Neuronal stem cell (in vitro differentiated cells): Measurements from ENCODE around the gene SSB.

Source experiments
- DNase-seq: peaks from one replicate; pipeline ENCODE4 v3.0.0-alpha.2; 2013; ENCODE audit warnings: low spot score
- H2AFZ ChIP-seq: one replicate; pipeline ENCODE4 v1.6.1; 2013; ENCODE audit warnings: mild to moderate bottlenecking, low read length, inconsistent platforms
- H2AK5ac ChIP-seq: 2 replicates; pipeline ENCODE4 v1.6.1; 2013; ENCODE audit warnings: low read depth, mild to moderate bottlenecking, inconsistent platforms, low read length, moderate library complexity, mixed read lengths
- H2BK120ac ChIP-seq: 2 replicates; pipeline ENCODE4 v1.6.1; 2013; ENCODE audit warnings: low read depth, mild to moderate bottlenecking, inconsistent platforms, low read length, moderate library complexity, mixed read lengths
- H2BK12ac ChIP-seq: one replicate; pipeline ENCODE4 v1.6.1; 2013; ENCODE audit warnings: low read length, inconsistent platforms
- H2BK15ac ChIP-seq: 2 replicates; pipeline ENCODE4 v1.6.1; 2013; ENCODE audit warnings: mild to moderate bottlenecking, low read length, inconsistent platforms, mixed read lengths
- H2BK5ac ChIP-seq: one replicate; pipeline ENCODE4 v1.6.1; 2013; ENCODE audit warnings: inconsistent platforms, mild to moderate bottlenecking, low read length, moderate library complexity
- H3K14ac ChIP-seq: one replicate; pipeline ENCODE4 v1.6.1; 2013; ENCODE audit warnings: low read length, inconsistent platforms
- H3K18ac ChIP-seq: 2 replicates; pipeline ENCODE4 v1.6.1; 2013; ENCODE audit warnings: low read length, inconsistent platforms
- H3K23ac ChIP-seq: 2 replicates; pipeline ENCODE4 v1.6.1; 2013; ENCODE audit warnings: low read depth, mild to moderate bottlenecking, mixed read lengths, low read length, inconsistent platforms; ENCODE audit not compliant: poor library complexity
- H3K27ac ChIP-seq: replicated peaks from 3 replicates; pipeline ENCODE4 v1.5.1; 2013; ENCODE audit warnings: low read length, inconsistent platforms
- H3K27me3 ChIP-seq, 3 experiments: 2 replicates each; pipeline ENCODE4 v1.6.1; 2013; ENCODE audit warnings: low read length in 3 of 3, mild to moderate bottlenecking in 2 of 3, inconsistent platforms in 1 of 3, low read depth in 1 of 3, mixed read lengths in 1 of 3, moderate library complexity in 1 of 3; ENCODE audit not compliant: control insufficient read depth in 3 of 3, insufficient read depth in 3 of 3
- H3K36me3 ChIP-seq, 2 donors: replicated peaks in 1 of 2; 2 replicates each; pipeline ENCODE4 v1.6.1; 2013; ENCODE audit warnings: low read length in 2 of 2; ENCODE audit not compliant: control insufficient read depth in 2 of 2, insufficient read depth in 2 of 2
- H3K4ac ChIP-seq: 2 replicates; pipeline ENCODE4 v1.6.1; 2013; ENCODE audit warnings: inconsistent platforms, mild to moderate bottlenecking, low read length, moderate library complexity
- H3K4me1 ChIP-seq, 2 donors: 1 replicate in 1 of 2; 2 replicates in 1 of 2; pipeline ENCODE4 v1.6.1; 2013; ENCODE audit warnings: low read length in 2 of 2, low read depth in 1 of 2; ENCODE audit not compliant: control insufficient read depth in 2 of 2, insufficient read depth in 1 of 2
- H3K4me2 ChIP-seq: one replicate; pipeline ENCODE4 v1.6.1; 2013; ENCODE audit warnings: mild to moderate bottlenecking, low read length, inconsistent platforms; ENCODE audit not compliant: insufficient read depth, poor library complexity, severe bottlenecking
- H3K4me3 ChIP-seq, 2 donors: 2 replicates each; pipeline ENCODE4 v1.5.1; 2013; ENCODE audit warnings: low read length in 2 of 2, mild to moderate bottlenecking in 2 of 2, inconsistent platforms in 1 of 2, moderate library complexity in 1 of 2
- H3K79me1 ChIP-seq: one replicate; pipeline ENCODE4 v1.6.1; 2013; ENCODE audit warnings: low read depth, mild to moderate bottlenecking, inconsistent platforms, low read length, moderate library complexity
- H3K9ac ChIP-seq: one replicate; pipeline ENCODE4 v1.6.1; 2013; ENCODE audit warnings: mild to moderate bottlenecking, low read depth, low read length, inconsistent platforms; ENCODE audit not compliant: poor library complexity
- H3K9me3 ChIP-seq, 2 donors: replicated peaks in 1 of 2; 2 replicates each; pipeline versions ENCODE3 to v1.6.1; 2013; ENCODE audit warnings: low read length in 2 of 2, mild to moderate bottlenecking in 2 of 2, inconsistent platforms in 1 of 2, low read depth in 1 of 2, mixed read lengths in 1 of 2, moderate library complexity in 1 of 2; ENCODE audit not compliant: control insufficient read depth in 2 of 2, insufficient read depth in 1 of 2
- H4K8ac ChIP-seq: one replicate; pipeline ENCODE4 v1.6.1; 2013; ENCODE audit warnings: low read depth, mild to moderate bottlenecking, inconsistent platforms, low read length, moderate library complexity
- H4K91ac ChIP-seq: one replicate; pipeline ENCODE4 v1.6.1; 2013; ENCODE audit warnings: low read length, low read depth, mild to moderate bottlenecking, inconsistent platforms; ENCODE audit not compliant: poor library complexity
- WGBS, 2 donors: extraction: QIAGEN DNeasy Blood & Tissue Kit; methylation state at CpG; one replicate each; pipeline ENCODE4 v1.1.7; 2013; ENCODE audit warnings: missing lambda C conversion rate in 2 of 2, mixed read lengths in 1 of 2; ENCODE audit not compliant: insufficient read length in 2 of 2, insufficient replicate concordance in 1 of 2; ENCODE audit errors: extremely low coverage in 2 of 2; 5-methylcytosine and 5-hydroxymethylcytosine counted together

The SSB gene

DNA sequence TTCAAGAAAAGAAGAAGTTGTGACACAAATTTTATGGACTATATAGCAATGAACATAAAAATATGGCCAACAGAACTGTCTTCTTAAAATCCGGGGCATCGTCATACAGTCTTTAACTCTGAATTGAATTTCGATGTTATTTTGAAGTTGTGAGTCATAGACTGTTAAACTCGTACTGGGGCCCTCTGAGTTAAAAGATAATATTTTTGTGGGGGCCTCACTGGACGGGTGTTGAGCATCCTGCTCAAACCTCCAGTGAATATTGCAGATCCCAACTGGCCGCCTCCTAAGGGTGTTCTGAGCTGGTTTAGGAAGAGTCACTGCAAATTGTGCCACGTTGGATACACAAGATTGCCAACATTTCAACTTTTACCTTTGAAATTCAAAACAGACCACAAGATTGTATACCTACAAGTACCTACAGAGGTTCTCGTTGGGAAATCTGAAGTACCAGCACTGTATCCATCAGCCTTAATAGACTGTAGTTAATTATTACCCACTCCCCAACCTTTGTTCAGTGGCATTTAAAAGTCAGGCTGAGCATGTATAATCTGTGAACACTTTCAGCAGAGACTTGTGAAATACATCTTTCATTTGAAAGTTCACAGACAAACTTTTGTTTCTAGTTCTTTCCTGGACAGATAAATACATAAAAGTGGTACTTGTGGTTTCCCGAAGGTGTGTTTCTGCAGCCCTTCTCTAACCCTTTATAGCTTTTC, 37.3 kb upstream of the SSB start:
- Histone ChIP-seq H3K79me1 (no peaks in the 10 kb centered on the region), H3K4me2 (no peak overlapping the region), H3K18ac (no peak overlapping the region), H3K4me3 (no peak overlapping the region), H3K4ac (no peak overlapping the region), H3K27me3 (no peaks in the 10 kb centered on the region), H2AK5ac (no peak overlapping the region), H4K91ac (no peak overlapping the region), H3K14ac (no peak overlapping the region), H2BK120ac (no peak overlapping the region), H3K27ac (no peak overlapping the region), H3K36me3 (peaks cover 5 to 62% of the 10 kb centered on the region in 2 donors), H3K9me3 (peaks cover 6 to 14% of the 10 kb centered on the region in 2 donors), H3K9ac (no peak overlapping the region), H2AFZ (no peak overlapping the region), H2BK5ac (no peak overlapping the region), H3K23ac (no peak overlapping the region), H2BK12ac (no peak overlapping the region), H4K8ac (no peak overlapping the region), H2BK15ac (no peak overlapping the region), H3K4me1 (peaks cover 0 to 2% of the 10 kb centered on the region in 2 donors)
- no CpG with 5 or more reads among the region's 9 CpGs for WGBS, 2 donors
- no peak for DNase-seq

DNA sequence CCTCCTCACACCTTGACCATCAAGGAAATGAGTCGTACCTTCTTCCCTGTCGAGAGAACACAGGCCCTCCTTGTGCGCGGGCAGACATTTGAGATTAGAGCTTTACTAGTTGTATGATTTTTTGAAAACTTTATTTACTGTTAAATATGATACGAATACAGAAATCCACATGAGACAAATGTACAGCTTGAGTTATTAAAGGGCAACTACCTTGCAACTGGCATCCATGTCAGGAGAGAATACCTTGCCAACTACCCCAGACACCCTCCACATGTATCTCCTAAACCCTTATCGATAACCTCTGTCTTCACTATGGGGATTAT, 36.7 kb upstream of the SSB start:
- H4K8ac ChIP-seq, result no peak overlapping the region
- H2BK120ac ChIP-seq, result no peak overlapping the region
- H3K36me3 ChIP-seq, result peaks cover 3 to 61% of the 10 kb centered on the region in 2 donors
- H3K27ac ChIP-seq, result no peak overlapping the region
- H3K4me3 ChIP-seq, result no peak overlapping the region
- no peak overlapping the region for H2BK12ac ChIP-seq
- no peak overlapping the region for H2AFZ ChIP-seq
- no peak overlapping the region for H2BK15ac ChIP-seq
- no peak overlapping the region for H3K18ac ChIP-seq
- H3K4ac ChIP-seq, result no peak overlapping the region
- DNase-seq, result no peak
- H3K9ac ChIP-seq, result no peak overlapping the region
- no peak overlapping the region for H2AK5ac ChIP-seq
- H3K27me3 ChIP-seq, result no peaks in the 10 kb centered on the region
- WGBS, 2 donors, result no CpG with 5 or more reads among the region's 6 CpGs
- no peaks in the 10 kb centered on the region for H3K79me1 ChIP-seq
- no peak overlapping the region for H3K23ac ChIP-seq
- H3K14ac ChIP-seq, result no peak overlapping the region
- H2BK5ac ChIP-seq, result no peak overlapping the region
- H3K4me1 ChIP-seq, result peaks cover 0 to 2% of the 10 kb centered on the region in 2 donors
- no peak overlapping the region for H4K91ac ChIP-seq
- no peak overlapping the region for H3K4me2 ChIP-seq
- H3K9me3 ChIP-seq, result peaks cover 3 to 13% of the 10 kb centered on the region in 2 donors

DNA sequence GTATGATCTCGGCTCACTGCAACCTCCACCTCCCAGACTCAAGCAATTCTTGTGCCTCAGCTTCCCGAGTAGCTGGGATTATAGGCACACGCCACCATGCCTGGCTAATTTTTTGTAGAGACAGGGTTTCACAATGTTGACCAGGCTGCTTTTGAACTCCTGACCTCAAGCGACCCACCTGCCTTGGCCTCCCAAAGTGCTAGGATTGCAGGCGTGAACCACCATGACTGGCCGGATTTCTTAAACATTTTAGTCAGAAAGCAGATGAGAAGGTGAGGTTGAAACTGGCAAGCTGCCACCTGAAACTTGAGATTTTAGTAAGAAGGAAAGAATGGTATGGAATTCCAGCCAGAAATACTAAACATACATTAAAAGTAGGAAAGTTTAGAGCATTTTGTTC, 33.1 kb upstream of the SSB start:
- no CpG with 5 or more reads among the region's 6 CpGs for WGBS, 2 donors
- DNase-seq, result no peak
- Histone ChIP-seq H2AFZ (no peak overlapping the region), H3K36me3 (peaks cover 3 to 63% of the 10 kb centered on the region in 2 donors), H3K4me3 (no peak overlapping the region), H4K8ac (no peak overlapping the region), H3K4ac (no peak overlapping the region), H3K9me3 (peaks cover 4 to 16% of the 10 kb centered on the region in 2 donors), H3K23ac (no peak overlapping the region), H2BK120ac (no peak overlapping the region), H3K4me2 (no peak overlapping the region), H3K18ac (no peak overlapping the region), H2BK5ac (no peak overlapping the region), H2BK15ac (no peak overlapping the region), H2BK12ac (no peak overlapping the region), H3K27me3 (no peaks in the 10 kb centered on the region), H3K79me1 (no peaks in the 10 kb centered on the region), H3K14ac (no peak overlapping the region), H4K91ac (no peak overlapping the region), H3K27ac (no peak overlapping the region), H3K9ac (no peak overlapping the region), H2AK5ac (no peak overlapping the region), H3K4me1 (no peaks in the 10 kb centered on the region)

DNA sequence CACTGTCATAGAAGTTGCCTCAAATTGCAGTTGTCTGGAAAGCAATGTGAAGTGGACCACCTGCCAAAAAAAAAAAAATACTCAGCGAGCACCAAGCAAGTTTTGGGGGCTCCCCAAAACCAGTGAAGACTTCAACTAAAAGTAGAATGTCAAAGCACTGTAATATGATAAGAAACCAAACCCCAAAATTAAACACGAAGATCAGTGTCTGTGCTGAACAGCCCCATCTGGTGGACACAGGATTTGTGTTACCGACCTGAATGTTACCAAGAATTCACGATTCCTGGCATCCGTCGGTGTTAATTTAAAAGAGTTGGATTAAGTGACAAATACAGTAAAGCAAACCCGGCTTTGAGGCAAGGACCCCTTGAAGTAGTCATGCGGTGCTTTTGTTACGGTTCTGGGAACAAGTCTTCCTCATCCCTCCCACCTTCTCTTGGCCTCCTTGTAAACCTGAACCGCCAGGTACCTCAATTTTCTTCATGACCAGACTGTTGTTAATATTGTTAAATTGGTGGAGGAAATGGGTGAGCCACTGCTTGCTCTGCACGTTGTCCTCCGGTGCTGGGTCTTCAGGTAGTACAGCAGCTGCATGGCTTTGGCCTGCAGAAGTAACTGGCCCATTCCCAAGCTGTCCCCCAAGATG, 31.3 kb upstream of the SSB start:
- no peaks in the 10 kb centered on the region for H3K27me3 ChIP-seq
- H3K27ac ChIP-seq, result no peak overlapping the region
- H3K4ac ChIP-seq, result no peak overlapping the region
- H2BK15ac ChIP-seq, result no peak overlapping the region
- no peak overlapping the region for H4K8ac ChIP-seq
- no peaks in the 10 kb centered on the region for H3K79me1 ChIP-seq
- H3K4me3 ChIP-seq, result no peak overlapping the region
- no peak overlapping the region for H4K91ac ChIP-seq
- H3K18ac ChIP-seq, result no peak overlapping the region
- no peak overlapping the region for H2AK5ac ChIP-seq
- no peak overlapping the region for H3K4me2 ChIP-seq
- H3K14ac ChIP-seq, result no peak overlapping the region
- no peak overlapping the region for H3K23ac ChIP-seq
- H3K4me1 ChIP-seq, result no peaks in the 10 kb centered on the region
- H2BK5ac ChIP-seq, result no peak overlapping the region
- no peak overlapping the region for H2AFZ ChIP-seq
- H3K9me3 ChIP-seq, result peaks cover 2 to 6% of the 10 kb centered on the region in 2 donors
- peaks cover under 1 to 52% of the 10 kb centered on the region in 2 donors for H3K36me3 ChIP-seq
- no peak overlapping the region for H2BK12ac ChIP-seq
- no CpG with 5 or more reads among the region's 12 CpGs for WGBS, 2 donors
- H2BK120ac ChIP-seq, result no peak overlapping the region
- peak; percentile 5 for DNase-seq
- H3K9ac ChIP-seq, result no peak overlapping the region
